ENCODE measurements around the gene DHX35. TPM values are rescaled to one million over a fixed set of nuclear protein-coding genes. Genes with fewer than 3 reads are reported as not detected.

DHX35 gene
- polyA plus RNA-seq, 3 donors: 3.0 to 7.4 (median 6.9) TPM

GRCh38 chr20:38997622-38998021, 35.5 kb downstream of the DHX35 start:
- WGBS, 3 donors: 88 to 92% (median 89%) methylated on average over 8 of the region's 8 CpGs
- no peak overlapping the region for H3K27ac ChIP-seq (ENCODE audit: low read depth, low read length)

GRCh38 chr20:38999217-38999616, 37.1 kb downstream of the DHX35 start:
- WGBS, 3 donors: 93 to 98% (median 94%) methylated on average over 3 of the region's 3 CpGs
- no peak overlapping the region for H3K27ac ChIP-seq (ENCODE audit: low read depth, low read length)

DNA sequence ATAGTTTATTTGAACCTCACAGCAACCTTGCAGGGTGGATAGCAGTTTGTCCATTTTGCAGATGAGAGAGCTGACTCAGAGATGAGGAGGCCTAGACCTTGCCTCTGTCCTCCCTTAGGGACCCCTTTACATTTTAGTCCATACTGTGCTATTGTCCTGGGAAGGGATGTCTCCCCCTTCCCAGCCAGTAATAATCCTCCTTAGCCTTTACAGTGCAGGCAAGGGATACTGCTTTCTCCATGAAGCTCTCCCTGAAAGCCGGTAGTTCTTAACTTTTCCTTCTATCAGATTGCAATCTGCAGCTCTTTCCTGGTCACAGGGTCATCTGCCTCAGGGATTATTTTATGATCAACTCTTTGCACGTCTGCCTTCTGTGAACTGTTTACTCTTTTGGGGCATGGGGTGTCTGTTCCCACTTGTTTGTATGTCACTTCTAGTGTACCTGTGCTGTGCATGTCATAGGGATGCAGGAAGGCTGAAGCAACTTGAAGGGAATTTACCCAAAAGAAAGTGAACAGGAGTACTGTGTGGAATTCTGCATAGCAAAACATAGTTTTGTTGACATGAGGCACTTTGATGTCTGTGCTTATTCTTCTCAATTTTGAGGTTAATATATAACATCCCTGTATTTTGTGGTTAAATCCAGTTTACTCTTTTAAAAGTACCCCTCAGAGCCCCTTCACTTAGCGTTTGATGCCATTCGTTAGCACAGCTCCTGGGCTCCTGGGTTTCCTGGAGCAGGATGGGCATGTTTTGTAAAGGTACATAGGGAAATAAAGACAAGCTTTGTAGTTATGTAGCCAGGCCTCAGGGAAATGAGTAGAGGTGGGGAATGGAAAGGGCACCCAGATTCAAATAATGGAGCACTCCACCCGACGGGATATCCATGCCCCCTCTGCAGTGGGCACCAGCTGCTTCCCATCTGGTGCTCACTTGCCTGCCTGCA, 38.1 kb downstream of the DHX35 start:
- 92 to 97% (median 95%) methylated on average over 6 of the region's 6 CpGs for WGBS, 3 donors
- no peak overlapping the region for H3K27ac ChIP-seq (ENCODE audit: low read depth, low read length)

GRCh38 chr20:39004508-39004907, 42.4 kb downstream of the DHX35 start:
- WGBS, 3 donors: 18 to 56% (median 54%) methylated on average over 1 of the region's 1 CpG
- H3K27ac ChIP-seq (ENCODE audit: low read depth, low read length): no peak overlapping the region

- no peak overlapping the region for H3K27ac ChIP-seq (ENCODE audit: low read depth, low read length)
- WGBS, 3 donors: 76 to 88% (median 85%) methylated on average over 1 of the region's 1 CpG
Observed at GRCh38 chr20:39009348-39009747, 47.2 kb downstream of the DHX35 start.

- H3K27ac ChIP-seq (ENCODE audit: low read depth, low read length): no peak overlapping the region
- WGBS, 3 donors: 74 to 94% (median 87%) methylated on average over 1 of the region's 1 CpG
Observed at GRCh38 chr20:39010496-39010895, 48.4 kb downstream of the DHX35 start.

DNA sequence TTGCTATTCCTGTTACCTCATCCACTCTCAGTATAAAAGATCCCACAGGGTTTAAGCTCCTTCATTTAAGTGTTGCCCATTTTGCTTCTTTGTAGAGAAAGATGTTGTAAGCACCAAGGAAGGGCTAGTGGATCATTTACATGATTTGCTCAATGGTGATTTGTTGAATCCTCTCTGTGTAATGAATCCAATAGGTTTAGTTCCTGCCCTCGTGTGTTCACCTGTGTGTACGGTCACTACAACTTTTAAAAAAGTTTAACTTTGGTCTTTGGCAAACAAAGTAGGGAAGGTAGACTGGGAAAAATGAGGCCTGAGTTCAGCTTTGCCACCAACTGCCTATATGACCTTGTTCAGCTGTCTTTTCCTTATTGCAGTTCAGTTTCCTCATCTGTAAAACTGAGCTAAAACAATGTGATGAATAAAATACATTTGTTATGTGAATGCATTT, 51.5 kb downstream of the DHX35 start:
- WGBS, 3 donors: 82 to 92% (median 85%) methylated on average over 2 of the region's 2 CpGs
- H3K27ac ChIP-seq (ENCODE audit: low read depth, low read length): no peak overlapping the region

- no peak overlapping the region for H3K27ac ChIP-seq (ENCODE audit: low read depth, low read length)
- 95 to 100% (median 95%) methylated on average over 3 of the region's 3 CpGs for WGBS, 3 donors
Observed at GRCh38 chr20:39016041-39016440, 53.9 kb downstream of the DHX35 start.

- H3K27ac ChIP-seq (ENCODE audit: low read depth, low read length): no peak overlapping the region
- WGBS, 3 donors: 90 to 97% (median 95%) methylated on average over 2 of the region's 2 CpGs
Observed at GRCh38 chr20:39016506-39016905, 54.4 kb downstream of the DHX35 start.

DNA sequence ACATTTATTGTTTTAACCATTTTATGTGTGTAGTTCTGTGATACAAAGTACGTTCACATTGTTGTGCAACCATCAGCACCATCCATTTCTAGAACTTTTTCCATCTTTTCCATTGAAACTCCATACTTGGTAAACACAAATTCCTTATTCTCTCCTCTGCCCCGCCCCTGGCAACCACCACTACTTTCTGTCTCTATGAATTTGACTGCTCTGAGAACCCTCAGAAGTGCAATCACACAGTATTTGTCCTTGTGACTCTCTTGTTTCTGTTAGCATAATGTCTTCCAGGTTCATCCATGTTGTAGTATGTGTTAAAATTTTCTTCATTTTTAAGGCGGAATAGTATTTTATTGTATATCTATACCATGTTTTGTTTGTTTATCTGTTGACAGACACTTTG, 56.9 kb downstream of the DHX35 start:
- WGBS, 3 donors: 93 to 96% (median 93%) methylated on average over 3 of the region's 3 CpGs
- no peak overlapping the region for H3K27ac ChIP-seq (ENCODE audit: low read depth, low read length)

DNA sequence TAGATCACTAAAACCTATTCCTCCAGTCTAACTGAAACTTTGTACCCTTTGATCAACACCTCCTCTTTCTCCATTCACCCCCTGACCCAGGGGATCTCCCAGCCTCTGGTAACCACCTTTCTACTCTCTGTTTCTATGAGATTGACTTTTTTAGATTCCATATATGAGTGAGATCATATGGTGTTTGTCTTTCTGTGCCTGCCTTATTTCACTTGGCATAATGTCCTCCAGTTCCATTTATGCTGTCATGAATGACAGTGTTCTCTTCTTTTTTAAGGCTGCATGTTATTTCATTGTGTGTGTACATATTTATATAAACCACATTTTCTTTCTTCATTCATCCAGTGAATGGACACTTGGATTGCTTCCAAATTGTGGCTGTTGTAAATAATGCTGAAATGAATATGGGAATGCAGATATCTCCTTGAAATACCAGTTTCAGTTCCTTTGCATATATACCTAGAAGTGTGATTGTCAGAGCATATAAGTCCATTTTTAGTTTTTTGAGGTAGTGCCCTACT, 57.7 kb downstream of the DHX35 start:
- no peak overlapping the region for H3K27ac ChIP-seq (ENCODE audit: low read depth, low read length)

GRCh38 chr20:39021748-39022147, 59.6 kb downstream of the DHX35 start:
- WGBS, 3 donors: 94 to 95% (median 94%) methylated on average over 5 of the region's 5 CpGs
- H3K27ac ChIP-seq (ENCODE audit: low read depth, low read length): no peak overlapping the region

DNA sequence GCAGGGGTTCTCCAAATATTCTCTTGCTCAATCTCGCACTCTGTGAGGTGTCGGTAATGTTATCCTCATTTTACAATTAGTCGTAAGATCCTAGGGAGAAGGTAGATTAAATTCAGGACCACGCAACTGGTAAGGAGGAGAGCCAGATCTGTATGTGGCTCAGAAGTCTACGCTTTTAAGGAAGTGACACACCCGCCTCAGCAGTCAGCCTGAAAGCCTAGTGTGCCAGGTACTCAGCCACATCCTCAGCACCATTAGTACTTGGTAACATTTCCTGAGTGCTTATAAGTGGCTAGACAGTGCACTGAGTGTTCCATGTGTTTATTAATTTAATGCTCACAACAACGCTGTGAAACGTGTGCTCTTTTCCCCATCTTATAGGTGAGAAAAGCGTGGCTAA, 63.7 kb downstream of the DHX35 start:
- no peak overlapping the region for H3K27ac ChIP-seq (ENCODE audit: low read depth, low read length)
- 84 to 90% (median 88%) methylated on average over 9 of the region's 9 CpGs for WGBS, 3 donors

- WGBS, 3 donors: 84 to 88% (median 85%) methylated on average over 5 of the region's 5 CpGs
Observed at GRCh38 chr20:39029364-39029763, 67.2 kb downstream of the DHX35 start.

GRCh38 chr20:39032997-39033396, 70.9 kb downstream of the DHX35 start:
- H3K27ac ChIP-seq (ENCODE audit: low read depth, low read length): no peak overlapping the region
- 87 to 97% (median 90%) methylated on average over 3 of the region's 3 CpGs for WGBS, 3 donors

More at GRCh38 chr20:39029364-39029763, 67.2 kb downstream of the DHX35 start:
- no peak overlapping the region for H3K27ac ChIP-seq (ENCODE audit: low read depth, low read length)

- 94 to 100% (median 97%) methylated on average over 1 of the region's 1 CpG for WGBS, 3 donors
- no peak overlapping the region for H3K27ac ChIP-seq (ENCODE audit: low read depth, low read length)
Observed at GRCh38 chr20:39036011-39036410, 73.9 kb downstream of the DHX35 start.

- WGBS, 3 donors: 91 to 92% (median 92%) methylated on average over 5 of the region's 5 CpGs
- no peak overlapping the region for H3K27ac ChIP-seq (ENCODE audit: low read depth, low read length)
Observed at GRCh38 chr20:39036851-39037250, 74.7 kb downstream of the DHX35 start.

DNA sequence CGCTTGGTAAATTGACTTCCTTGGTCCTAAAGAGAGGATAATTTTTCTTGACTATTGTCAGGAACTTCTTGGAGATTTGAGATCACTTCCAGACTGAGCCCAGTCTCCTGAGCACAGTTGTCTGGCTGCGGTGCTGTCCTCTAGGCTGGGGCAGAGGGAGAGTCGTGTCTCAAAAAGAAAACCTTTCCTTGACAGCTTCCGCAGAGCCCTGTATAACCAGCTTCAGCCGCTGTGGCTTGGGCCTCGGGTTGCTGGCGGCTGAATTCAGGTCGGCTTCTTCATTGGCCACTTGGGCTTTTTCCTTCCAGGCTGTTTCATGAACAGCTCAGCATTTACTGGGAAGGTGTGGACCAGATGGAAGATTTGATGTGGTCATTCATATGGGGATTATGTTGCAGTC, 75.9 kb downstream of the DHX35 start:
- WGBS, 3 donors: 93 to 97% (median 96%) methylated on average over 8 of the region's 8 CpGs

GRCh38 chr20:39038495-39038894, 76.4 kb downstream of the DHX35 start:
- WGBS, 3 donors: 91 to 97% (median 93%) methylated on average over 6 of the region's 6 CpGs
- H3K27ac ChIP-seq (ENCODE audit: low read depth, low read length): no peak overlapping the region

More for the DNA sequence above, 75.9 kb downstream of the DHX35 start:
- H3K27ac ChIP-seq (ENCODE audit: low read depth, low read length): no peak overlapping the region

DNA sequence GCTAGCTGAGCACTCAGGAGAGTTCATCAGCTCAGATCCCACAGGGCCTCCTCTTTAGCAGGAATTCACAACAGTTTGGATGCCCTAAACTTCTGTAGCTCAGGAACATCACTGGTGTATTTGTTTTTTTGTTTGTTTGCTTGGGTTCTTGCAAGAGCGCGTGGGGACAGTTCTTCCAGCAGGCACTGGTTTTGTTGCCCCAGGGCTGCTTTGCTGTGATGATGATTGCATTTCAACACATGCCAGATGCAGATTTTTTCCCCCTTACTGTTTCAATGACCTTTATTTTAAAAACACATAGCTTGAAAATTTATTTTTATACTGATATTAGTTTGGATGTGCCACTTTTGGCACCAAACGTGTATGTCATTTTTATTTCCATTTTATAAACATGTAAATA, 77.1 kb downstream of the DHX35 start:
- 95 to 99% (median 96%) methylated on average over 3 of the region's 3 CpGs for WGBS, 3 donors
- no peak overlapping the region for H3K27ac ChIP-seq (ENCODE audit: low read depth, low read length)
